ENCODE results near the gene ALPI. TPM values are rescaled to one million over a fixed set of nuclear protein-coding genes. Genes with fewer than 3 reads are reported as not detected.
"Not testable (repeated sequence)": the region's sequence is repeated elsewhere in the genome, so short reads cannot be mapped to it uniquely, and the experiment has no call there.

Gene ALPI
- total RNA-seq, 2 donors from 2014 or later: not detected

- TF ChIP-seq CTCF (IDR thresholded peaks at IDR 0.05): no peak
- no peak for DNase-seq (ENCODE audit: low spot score)
- Histone ChIP-seq H3K4me1 (ENCODE audit: control insufficient read depth in 1 of 2, low read depth in 2 of 2) (no peaks in the 10 kb centered on the region), H3K27ac (no peak overlapping the region), H3K27me3 (replicated peaks; ENCODE audit: insufficient read depth) (no peaks in the 10 kb centered on the region), H3K36me3 (no peaks in the 10 kb centered on the region), H3K9me3 (no peaks in the 10 kb centered on the region), H3K4me3 (no peak overlapping the region)
- ATAC-seq (ENCODE audit: insufficient number of reproducible peaks, low FRiP score, low read depth): no peak
These were observed 11.4 kb upstream of the ALPI start for GRCh38 chr2:232444409-232445148.

DNA sequence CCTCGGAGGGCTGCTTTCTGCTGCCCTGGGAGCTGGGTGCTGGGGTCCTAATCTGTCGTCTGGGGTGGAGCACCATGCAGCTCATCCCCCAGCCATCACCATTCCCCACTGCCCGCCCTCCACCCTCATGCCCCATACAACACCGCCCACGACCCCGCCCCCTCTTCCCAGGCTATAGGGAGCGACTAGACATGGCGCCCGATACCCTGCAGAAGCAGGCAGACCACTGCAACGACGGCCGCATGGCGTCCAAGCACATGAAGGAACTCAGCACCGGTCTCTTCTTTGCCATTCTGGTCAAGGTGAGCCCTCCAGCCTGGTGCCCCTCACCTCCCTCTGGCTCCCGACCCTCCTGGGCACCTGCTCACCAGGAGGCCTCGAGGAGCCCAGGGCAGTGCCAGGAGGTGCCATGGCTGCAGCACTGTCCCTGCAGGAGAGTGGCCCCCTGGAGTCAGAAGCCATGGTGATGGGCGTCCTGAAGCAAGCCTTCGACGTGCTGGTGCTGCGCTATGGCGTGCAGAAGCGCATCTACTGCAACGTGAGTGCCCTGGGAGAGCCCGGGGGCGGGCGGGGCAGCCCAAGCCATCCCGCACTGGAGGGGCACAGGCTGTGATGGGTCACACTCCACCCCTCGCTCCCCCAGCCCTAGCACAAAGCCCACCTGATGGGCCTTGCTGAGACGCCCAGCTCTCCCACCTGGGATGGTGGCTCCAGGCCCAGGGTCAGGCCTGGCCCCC lies 10.6 kb upstream of the ALPI start:
- not testable (repeated sequence) for DNase-seq (ENCODE audit: low spot score); H3K27me3 ChIP-seq (replicated peaks; ENCODE audit: insufficient read depth); ATAC-seq (ENCODE audit: insufficient number of reproducible peaks, low FRiP score, low read depth); H3K4me1 ChIP-seq (ENCODE audit: control insufficient read depth in 1 of 2, low read depth in 2 of 2); H3K36me3 ChIP-seq; H3K27ac ChIP-seq; H3K9me3 ChIP-seq; H3K4me3 ChIP-seq

DNA sequence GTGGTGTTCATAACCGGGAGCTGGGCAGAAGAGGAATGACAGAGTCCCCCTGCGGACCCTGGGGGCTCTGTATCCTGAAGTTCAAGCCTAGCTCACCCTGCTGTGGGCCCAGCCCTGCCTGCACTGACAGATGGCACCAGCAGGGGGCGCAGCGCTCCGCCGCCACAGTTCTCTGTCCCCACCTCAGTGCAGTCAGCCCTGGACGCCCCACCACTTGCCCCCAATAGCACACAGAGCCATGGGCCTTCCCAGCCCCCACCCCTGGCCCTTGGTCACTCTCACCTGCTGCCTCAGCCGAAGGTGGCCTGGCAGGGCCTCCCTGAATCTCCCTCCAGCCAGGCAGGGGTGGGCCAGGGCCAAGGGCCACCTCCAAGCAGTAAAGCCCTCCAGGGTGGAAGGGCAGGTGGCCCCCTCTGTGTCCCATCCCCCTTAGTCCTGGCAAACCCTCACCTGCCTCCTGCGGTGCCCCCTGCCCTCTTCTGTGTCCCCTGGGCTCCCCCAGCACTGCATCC lies 9.6 kb upstream of the ALPI start:
- not testable (repeated sequence) for H3K4me1 ChIP-seq (ENCODE audit: control insufficient read depth in 1 of 2, low read depth in 2 of 2); ATAC-seq (ENCODE audit: insufficient number of reproducible peaks, low FRiP score, low read depth); H3K27me3 ChIP-seq (replicated peaks; ENCODE audit: insufficient read depth); DNase-seq (ENCODE audit: low spot score); H3K9me3 ChIP-seq; H3K27ac ChIP-seq; H3K4me3 ChIP-seq; H3K36me3 ChIP-seq

- DNase-seq (ENCODE audit: low spot score): no peak
- Histone ChIP-seq H3K27ac (no peak overlapping the region), H3K36me3 (no peaks in the 10 kb centered on the region), H3K4me1 (ENCODE audit: control insufficient read depth in 1 of 2, low read depth in 2 of 2) (no peaks in the 10 kb centered on the region), H3K4me3 (no peak overlapping the region), H3K27me3 (replicated peaks; ENCODE audit: insufficient read depth) (no peaks in the 10 kb centered on the region), H3K9me3 (no peaks in the 10 kb centered on the region)
- ATAC-seq (ENCODE audit: insufficient number of reproducible peaks, low FRiP score, low read depth): no peak
- TF ChIP-seq CTCF (IDR thresholded peaks at IDR 0.05): no peak
These were observed 8.8 kb upstream of the ALPI start for GRCh38 chr2:232447091-232447620.

DNA sequence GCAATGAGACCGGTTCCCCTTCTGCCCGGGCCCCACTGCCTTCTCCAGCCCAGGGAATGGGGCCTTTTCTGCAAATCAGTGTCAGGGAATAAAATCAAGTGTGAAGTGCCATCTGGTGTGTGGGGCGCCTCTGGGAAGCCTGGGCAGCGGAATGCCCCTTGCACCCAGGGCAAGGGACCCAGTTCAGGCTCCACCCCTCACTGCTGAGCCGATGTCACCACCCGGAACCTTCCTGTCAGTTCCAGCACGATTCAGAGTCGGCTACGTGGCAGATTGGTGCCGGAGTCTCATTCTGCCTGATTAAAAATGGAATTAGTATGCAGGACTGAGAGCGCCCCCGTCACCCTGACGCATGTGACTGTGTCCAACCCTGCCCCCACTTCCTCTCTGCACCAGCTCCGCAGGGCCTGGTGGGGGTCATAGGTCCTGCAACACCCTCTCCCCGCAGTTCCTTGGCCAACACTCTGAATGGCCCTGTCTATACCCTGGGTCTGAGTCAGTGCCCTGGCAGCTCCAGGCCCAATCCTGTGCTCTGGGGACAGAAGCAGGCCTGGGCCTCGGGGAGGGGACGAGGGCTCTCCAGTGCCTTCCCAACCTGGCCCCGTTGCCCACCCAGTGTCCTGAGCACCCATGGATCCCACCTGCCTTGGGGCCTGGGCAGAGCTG lies 8.2 kb upstream of the ALPI start:
- H3K4me1 ChIP-seq (ENCODE audit: control insufficient read depth in 1 of 2, low read depth in 2 of 2): no peaks in the 10 kb centered on the region
- no peaks in the 10 kb centered on the region for H3K27me3 ChIP-seq (replicated peaks; ENCODE audit: insufficient read depth)
- no peaks in the 10 kb centered on the region for H3K9me3 ChIP-seq
- ATAC-seq (ENCODE audit: insufficient number of reproducible peaks, low FRiP score, low read depth) (no peak), DNase-seq (ENCODE audit: low spot score) (no peak)
- H3K27ac ChIP-seq: no peak overlapping the region
- no peak for TF ChIP-seq CTCF (IDR thresholded peaks at IDR 0.05)
- H3K36me3 ChIP-seq: no peaks in the 10 kb centered on the region
- H3K4me3 ChIP-seq: no peak overlapping the region

GRCh38 chr2:232448304-232448690 lies 7.7 kb upstream of the ALPI start:
- Histone ChIP-seq H3K27ac (no peak overlapping the region), H3K9me3 (no peaks in the 10 kb centered on the region), H3K4me3 (no peak overlapping the region), H3K4me1 (ENCODE audit: control insufficient read depth in 1 of 2, low read depth in 2 of 2) (no peaks in the 10 kb centered on the region), H3K36me3 (no peaks in the 10 kb centered on the region), H3K27me3 (replicated peaks; ENCODE audit: insufficient read depth) (no peaks in the 10 kb centered on the region)
- no peak for TF ChIP-seq CTCF (IDR thresholded peaks at IDR 0.05)
- DNase-seq (ENCODE audit: low spot score) (no peak), ATAC-seq (ENCODE audit: insufficient number of reproducible peaks, low FRiP score, low read depth) (no peak)

Measured in thoracic aorta (tissue), 2 donors.